ENCODE data around the gene CLEC16A.

DNA sequence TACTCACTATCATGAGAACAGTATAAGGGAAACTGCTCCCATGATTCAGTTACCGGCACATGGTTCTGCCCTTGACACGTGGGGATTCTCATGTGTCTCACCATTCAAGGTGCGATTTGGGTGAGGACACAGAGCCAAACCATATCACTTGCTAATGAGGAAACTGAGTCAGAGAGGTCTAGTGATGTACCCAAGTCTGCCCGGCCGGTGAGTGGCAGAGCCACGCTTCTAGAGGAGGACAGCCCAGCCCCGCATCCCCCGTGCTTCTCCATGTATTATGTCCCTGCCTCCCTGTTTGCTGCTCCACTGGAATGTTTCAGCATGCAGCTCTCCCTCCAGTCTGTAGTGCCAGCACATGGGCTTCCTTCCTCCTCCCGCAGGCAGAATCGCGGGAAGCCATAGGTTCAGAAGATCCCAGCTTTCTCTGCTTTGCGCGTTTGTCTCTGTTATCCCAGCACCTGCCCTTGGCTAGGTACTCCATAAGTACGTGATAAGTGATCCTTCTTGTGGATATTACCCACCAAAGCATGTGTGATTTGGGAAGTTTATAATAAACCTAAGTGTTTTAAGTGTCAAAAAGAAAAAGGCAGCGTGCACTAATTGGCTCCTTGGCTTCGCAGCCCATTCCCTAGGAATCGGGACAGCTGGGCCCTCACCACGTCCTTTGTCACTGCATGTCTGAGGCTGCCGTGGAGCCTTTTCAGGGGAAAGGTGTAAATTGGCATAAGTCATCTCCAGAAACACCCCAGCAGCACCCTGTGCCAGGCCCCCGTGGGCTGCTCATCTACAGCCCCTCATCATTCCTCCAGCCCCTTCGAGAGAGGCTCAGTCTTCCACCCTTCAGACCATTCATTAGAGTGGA, 103.8 kb downstream of the CLEC16A start:
- TF ChIP-seq POLR2A (IDR thresholded peaks at IDR 0.05; ENCODE audit: low read length) (no peak), GATA1 (IDR thresholded peaks at IDR 0.05; ENCODE audit: low read depth, low read length) (no peak)
